GM19025 (cell line): ENCODE measurements around the gene PCSK5.

Experiments
- ATAC-seq: cut with Tn5 transposase; IDR thresholded peaks from one replicate; pipeline ENCODE4 v1.9.1; 2021; ENCODE audit warnings: mild to moderate bottlenecking, low read depth, moderate library complexity; ENCODE audit not compliant: unreplicated experiment

The PCSK5 gene

GRCh38 chr9:76218886-76219445, 328.5 kb downstream of the PCSK5 start:
- no peak for ATAC-seq

- no peak for ATAC-seq
Measured at GRCh38 chr9:76219560-76220151, 329.2 kb downstream of the PCSK5 start.

- ATAC-seq = no peak
Measured at GRCh38 chr9:76221423-76221822, 330.9 kb downstream of the PCSK5 start.

- ATAC-seq = no peak
Measured at GRCh38 chr9:76223749-76224340, 333.4 kb downstream of the PCSK5 start.

- no peak for ATAC-seq
Measured at GRCh38 chr9:76227156-76227555, 336.7 kb downstream of the PCSK5 start.

- ATAC-seq = no peak
Measured at GRCh38 chr9:76231001-76231400, 340.5 kb downstream of the PCSK5 start.

GRCh38 chr9:76232861-76233489, 342.5 kb downstream of the PCSK5 start:
- no peak for ATAC-seq

GRCh38 chr9:76240578-76240977, 350.1 kb downstream of the PCSK5 start:
- ATAC-seq = no peak

- no peak for ATAC-seq
Measured at GRCh38 chr9:76245518-76245917, 355.0 kb downstream of the PCSK5 start.

- ATAC-seq = no peak
Measured at GRCh38 chr9:76246680-76247079, 356.2 kb downstream of the PCSK5 start.

- ATAC-seq = no peak
Measured at GRCh38 chr9:76247426-76247825, 357.0 kb downstream of the PCSK5 start.

- no peak for ATAC-seq
Measured at GRCh38 chr9:76249309-76249708, 358.8 kb downstream of the PCSK5 start.

GRCh38 chr9:76255781-76256455, 365.4 kb downstream of the PCSK5 start:
- no peak for ATAC-seq

- no peak for ATAC-seq
Measured at GRCh38 chr9:76257311-76257710, 366.8 kb downstream of the PCSK5 start.

GRCh38 chr9:76266649-76267283, 376.3 kb downstream of the PCSK5 start:
- ATAC-seq = no peak

- ATAC-seq = no peak
Measured at GRCh38 chr9:76267284-76267652, 376.8 kb downstream of the PCSK5 start.

- ATAC-seq = no peak
Measured at GRCh38 chr9:76269789-76270188, 379.3 kb downstream of the PCSK5 start.

- no peak for ATAC-seq
Measured at GRCh38 chr9:76271755-76272154, 381.3 kb downstream of the PCSK5 start.

GRCh38 chr9:76289042-76289441, 398.6 kb downstream of the PCSK5 start:
- no peak for ATAC-seq

GRCh38 chr9:76289703-76290102, 399.2 kb downstream of the PCSK5 start:
- ATAC-seq = no peak

GRCh38 chr9:76290555-76290954, 400.1 kb downstream of the PCSK5 start:
- no peak for ATAC-seq
